Measurements from ENCODE around the gene NFX1. TPM values are rescaled to one million over a fixed set of nuclear protein-coding genes. Genes with fewer than 3 reads are reported as not detected.

Gene NFX1
- total RNA-seq, 1 donor from 2014 or later, result 13.0 TPM

GRCh38 chr9:33244137-33244784, 46.1 kb upstream of the NFX1 start:
- H3K79me2 ChIP-seq (ENCODE audit: low read depth), result no peaks in the 10 kb centered on the region
- no peak overlapping the region for H3K27ac ChIP-seq
- H3K36me3 Mint-ChIP-seq, result peaks cover 3% of the 10 kb centered on the region
- no peaks in the 10 kb centered on the region for H3K4me1 ChIP-seq
- no peak overlapping the region for H3K9ac ChIP-seq
- H3K27me3 Mint-ChIP-seq (ENCODE audit: insufficient read depth, low read depth), result peaks cover 7% of the 10 kb centered on the region
- TF ChIP-seq EZH2 (IDR thresholded peaks at IDR 0.05), result no peak
- no peak for TF ChIP-seq EZH2phosphoT487 (IDR thresholded peaks at IDR 0.05)
- no peak for TF ChIP-seq CTCF (IDR thresholded peaks at IDR 0.05)
- peaks cover 6% of the 10 kb centered on the region for H3K4me1 Mint-ChIP-seq
- H3K27ac Mint-ChIP-seq, result no peak overlapping the region
- H3K27me3 ChIP-seq, result no peaks in the 10 kb centered on the region
- no peak overlapping the region for H2AFZ ChIP-seq (replicated peaks)
- no peak overlapping the region for H3K4me3 Mint-ChIP-seq
- no peak overlapping the region for H3K4me3 ChIP-seq
- H3K36me3 ChIP-seq, result no peaks in the 10 kb centered on the region
- H3F3A ChIP-seq (ENCODE audit: low read depth), result no peaks in the 10 kb centered on the region
- H4K20me1 ChIP-seq (ENCODE audit: low read depth), result no peaks in the 10 kb centered on the region
- no peaks in the 10 kb centered on the region for H3K9me3 Mint-ChIP-seq
- no peaks in the 10 kb centered on the region for H3K9me3 ChIP-seq (ENCODE audit: low read depth)
- H3K4me2 ChIP-seq, result no peak overlapping the region
- no peak for DNase-seq (ENCODE audit: low spot score)

- H3K4me3 Mint-ChIP-seq, result no peak overlapping the region
- Histone ChIP-seq H3K27ac (no peak overlapping the region), H4K20me1 (ENCODE audit: low read depth) (no peaks in the 10 kb centered on the region), H3K36me3 (no peaks in the 10 kb centered on the region), H3K9ac (no peak overlapping the region), H3K27me3 (no peaks in the 10 kb centered on the region), H3K9me3 (ENCODE audit: low read depth) (no peaks in the 10 kb centered on the region), H3K79me2 (ENCODE audit: low read depth) (no peaks in the 10 kb centered on the region), H3K4me2 (no peak overlapping the region), H3K4me3 (no peak overlapping the region), H2AFZ (replicated peaks) (no peak overlapping the region), H3K4me1 (no peaks in the 10 kb centered on the region), H3F3A (ENCODE audit: low read depth) (no peaks in the 10 kb centered on the region)
- peaks cover 7% of the 10 kb centered on the region for H3K27me3 Mint-ChIP-seq (ENCODE audit: insufficient read depth, low read depth)
- peaks cover 3% of the 10 kb centered on the region for H3K36me3 Mint-ChIP-seq
- no peak for DNase-seq (ENCODE audit: low spot score)
- TF ChIP-seq EZH2phosphoT487 (IDR thresholded peaks at IDR 0.05) (no peak), CTCF (IDR thresholded peaks at IDR 0.05) (no peak), EZH2 (IDR thresholded peaks at IDR 0.05) (no peak)
- no peak overlapping the region for H3K27ac Mint-ChIP-seq
- no peaks in the 10 kb centered on the region for H3K4me1 Mint-ChIP-seq
- no peaks in the 10 kb centered on the region for H3K9me3 Mint-ChIP-seq
Measured at GRCh38 chr9:33245341-33245740, 45.0 kb upstream of the NFX1 start.

GRCh38 chr9:33246269-33246860, 44.0 kb upstream of the NFX1 start:
- Histone ChIP-seq H3K4me1 (no peaks in the 10 kb centered on the region), H3K36me3 (no peaks in the 10 kb centered on the region), H3F3A (ENCODE audit: low read depth) (no peaks in the 10 kb centered on the region), H3K4me3 (no peak overlapping the region), H3K27me3 (no peaks in the 10 kb centered on the region), H4K20me1 (ENCODE audit: low read depth) (no peaks in the 10 kb centered on the region), H2AFZ (replicated peaks) (no peak overlapping the region), H3K79me2 (ENCODE audit: low read depth) (no peaks in the 10 kb centered on the region), H3K9ac (no peak overlapping the region), H3K4me2 (no peak overlapping the region), H3K27ac (no peak overlapping the region), H3K9me3 (ENCODE audit: low read depth) (no peaks in the 10 kb centered on the region)
- DNase-seq (ENCODE audit: low spot score), result no peak
- Mint-ChIP-seq H3K27ac (no peak overlapping the region), H3K4me1 (no peaks in the 10 kb centered on the region), H3K27me3 (ENCODE audit: insufficient read depth, low read depth) (peaks cover 5% of the 10 kb centered on the region), H3K4me3 (no peak overlapping the region), H3K9me3 (no peaks in the 10 kb centered on the region), H3K36me3 (peaks cover 5% of the 10 kb centered on the region)
- TF ChIP-seq CTCF (IDR thresholded peaks at IDR 0.05), result no peak
- TF ChIP-seq EZH2phosphoT487 (IDR thresholded peaks at IDR 0.05), result no peak
- TF ChIP-seq EZH2 (IDR thresholded peaks at IDR 0.05), result no peak
